Activated CD8-positive, alpha-beta T cell treated with anti-CD3 and anti-CD28 coated beads for 36 hours (primary cell): Measurements from ENCODE around the gene CADM2. TPM values are rescaled to one million over a fixed set of nuclear protein-coding genes. Genes with fewer than 3 reads are reported as not detected.

Experiments used
- ATAC-seq: fragments of 200-7000 bp; cut with Tn5 transposase; one replicate; pipeline ENCODE4 v1.10.0; 2021; ENCODE audit warnings: mild to moderate bottlenecking, moderate library complexity
- CTCF ChIA-PET: fragments of 350-600 bp; sonication (Branson Sonifier 250); formaldehyde crosslinking; loops from one replicate; lab custom pipeline; 2021; ENCODE audit warnings: antibody characterized with exemption; lab: Charles Lee
- POLR2A ChIA-PET: fragments of 350-600 bp; sonication (Branson Sonifier 250); formaldehyde crosslinking; loops from one replicate; lab custom pipeline; 2021; ENCODE audit warnings: antibody characterized with exemption; lab: Charles Lee
- DNase-seq: peaks from one replicate; pipeline ENCODE4 v3.0.0-alpha.2; 2020
- H3K27ac Mint-ChIP-seq: one replicate; pipeline ENCODE4 v1.8.0; 2021; ENCODE audit warnings: mild to moderate bottlenecking, mixed read lengths
- H3K27me3 Mint-ChIP-seq: one replicate; pipeline ENCODE4 v1.8.0; 2021; ENCODE audit warnings: mixed read lengths
- H3K36me3 Mint-ChIP-seq: one replicate; pipeline ENCODE4 v1.8.0; 2021; ENCODE audit warnings: low read depth, mixed read lengths
- H3K4me1 Mint-ChIP-seq: one replicate; pipeline ENCODE4 v1.8.0; 2021; ENCODE audit warnings: low read depth, mixed read lengths
- H3K4me3 Mint-ChIP-seq: one replicate; pipeline ENCODE4 v1.8.0; 2021; ENCODE audit warnings: mild to moderate bottlenecking, moderate library complexity, mixed read lengths
- H3K9me3 Mint-ChIP-seq: one replicate; pipeline ENCODE4 v1.8.0; 2021; ENCODE audit warnings: mixed read lengths
- intact Hi-C: fragments of 100-400 bp; cut with micrococcal nuclease; formaldehyde crosslinking; loops from one replicate; pipeline ENCODE4 v1.10.0; 2022
- total RNA-seq, 2 experiments: library from RNA; stranded (reverse); gene quantifications; one replicate each; pipeline ENCODE4 v1.2.3, GENCODE V29; 2021
- TF ChIP-seq, protein P1 (sequence below): fragments of 200-600 bp; IDR thresholded peaks from one replicate; pipeline ENCODE4 v1.8.0; 2022; ENCODE audit warnings: antibody characterized with exemption, mild to moderate bottlenecking

Gene CADM2
- total RNA-seq, 2 experiments from 2014 or later: 0.38 TPM; not detected in 1

DNA sequence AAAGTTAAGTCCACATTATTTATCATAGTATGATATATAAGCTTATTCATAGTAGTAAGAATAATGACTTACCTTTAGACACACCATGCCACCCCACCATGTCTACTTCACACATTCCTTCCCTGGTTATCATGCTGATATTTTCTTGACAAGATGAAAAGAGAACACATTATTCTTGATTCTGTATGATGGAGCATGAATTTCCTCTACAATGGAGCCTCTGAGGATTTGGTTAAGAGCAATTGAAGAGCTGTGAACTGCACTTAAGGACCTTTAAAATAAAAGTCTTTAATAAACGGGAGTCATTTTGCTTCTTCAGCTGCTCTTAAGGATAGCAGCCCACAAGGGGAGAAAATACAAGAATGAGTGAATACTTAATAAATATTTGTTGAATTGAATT lies 226.7 kb downstream of the CADM2 start:
- no peak overlapping the region for H3K27ac Mint-ChIP-seq
- no peaks in the 10 kb centered on the region for H3K36me3 Mint-ChIP-seq
- no peak overlapping the region for H3K4me3 Mint-ChIP-seq
- no peak for ATAC-seq
- no peaks in the 10 kb centered on the region for H3K9me3 Mint-ChIP-seq
- no peaks in the 10 kb centered on the region for H3K4me1 Mint-ChIP-seq
- intact Hi-C loops: no loop called here
- CTCF ChIA-PET: no interaction called here
- no peaks in the 10 kb centered on the region for H3K27me3 Mint-ChIP-seq
- no peak for DNase-seq
- TF ChIP-seq, protein P1, sequence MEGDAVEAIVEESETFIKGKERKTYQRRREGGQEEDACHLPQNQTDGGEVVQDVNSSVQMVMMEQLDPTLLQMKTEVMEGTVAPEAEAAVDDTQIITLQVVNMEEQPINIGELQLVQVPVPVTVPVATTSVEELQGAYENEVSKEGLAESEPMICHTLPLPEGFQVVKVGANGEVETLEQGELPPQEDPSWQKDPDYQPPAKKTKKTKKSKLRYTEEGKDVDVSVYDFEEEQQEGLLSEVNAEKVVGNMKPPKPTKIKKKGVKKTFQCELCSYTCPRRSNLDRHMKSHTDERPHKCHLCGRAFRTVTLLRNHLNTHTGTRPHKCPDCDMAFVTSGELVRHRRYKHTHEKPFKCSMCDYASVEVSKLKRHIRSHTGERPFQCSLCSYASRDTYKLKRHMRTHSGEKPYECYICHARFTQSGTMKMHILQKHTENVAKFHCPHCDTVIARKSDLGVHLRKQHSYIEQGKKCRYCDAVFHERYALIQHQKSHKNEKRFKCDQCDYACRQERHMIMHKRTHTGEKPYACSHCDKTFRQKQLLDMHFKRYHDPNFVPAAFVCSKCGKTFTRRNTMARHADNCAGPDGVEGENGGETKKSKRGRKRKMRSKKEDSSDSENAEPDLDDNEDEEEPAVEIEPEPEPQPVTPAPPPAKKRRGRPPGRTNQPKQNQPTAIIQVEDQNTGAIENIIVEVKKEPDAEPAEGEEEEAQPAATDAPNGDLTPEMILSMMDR: no peak
- POLR2A ChIA-PET: no interaction called here

DNA sequence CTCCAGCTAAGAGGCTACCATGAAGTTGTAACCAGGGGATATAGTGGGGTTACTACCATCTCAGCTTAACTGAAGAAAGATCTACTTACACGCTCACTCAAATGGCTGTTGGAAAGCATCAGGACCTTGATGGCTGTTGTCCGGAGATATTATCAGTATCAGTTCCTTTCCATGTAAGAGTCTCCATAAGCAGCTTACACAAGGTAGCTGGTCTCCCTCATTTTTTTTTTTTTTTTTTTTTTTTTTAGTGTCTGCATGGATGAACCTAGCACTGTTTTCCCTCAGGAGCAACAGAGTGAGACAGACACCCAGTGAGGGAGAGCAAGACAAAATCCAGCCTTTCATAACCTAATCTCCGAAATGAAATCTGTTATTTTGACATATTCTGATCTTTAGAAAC lies 230.9 kb downstream of the CADM2 start:
- Mint-ChIP-seq H3K9me3 (no peaks in the 10 kb centered on the region), H3K4me1 (no peaks in the 10 kb centered on the region), H3K4me3 (no peak overlapping the region), H3K36me3 (no peaks in the 10 kb centered on the region), H3K27me3 (no peaks in the 10 kb centered on the region), H3K27ac (no peak overlapping the region)
- POLR2A ChIA-PET: no interaction called here
- CTCF ChIA-PET: no interaction called here
- TF ChIP-seq, protein P1: no peak
- ATAC-seq (no peak), DNase-seq (no peak)
- intact Hi-C loops: no loop called here

DNA sequence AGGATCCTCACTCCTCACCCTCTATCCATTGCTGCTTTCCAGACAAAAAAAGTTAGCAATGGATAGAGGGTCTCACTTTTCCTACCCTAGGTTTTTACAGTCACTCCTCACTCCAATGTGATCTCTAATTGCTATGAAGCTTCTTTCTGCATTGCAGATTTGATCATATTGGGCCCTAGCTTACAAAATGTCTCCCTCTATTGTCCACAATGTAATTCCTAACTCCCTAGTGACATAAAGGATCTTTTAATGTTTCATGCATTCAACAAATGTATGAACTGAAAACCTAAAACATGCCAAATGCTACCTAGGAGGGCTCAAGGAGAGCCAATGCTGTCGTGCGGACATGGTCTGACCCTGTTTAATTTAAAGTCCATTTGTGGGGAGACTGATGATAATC lies 234.8 kb downstream of the CADM2 start:
- POLR2A ChIA-PET: no interaction called here
- H3K36me3 Mint-ChIP-seq: no peaks in the 10 kb centered on the region
- H3K4me1 Mint-ChIP-seq: no peaks in the 10 kb centered on the region
- no peak for ATAC-seq
- no peak overlapping the region for H3K27ac Mint-ChIP-seq
- no peaks in the 10 kb centered on the region for H3K9me3 Mint-ChIP-seq
- DNase-seq: no peak
- CTCF ChIA-PET: interaction anchor here (0.9 kb wide), 1 partner anchor 12 kb away, joined by 3 read pairs; no protein-coding TSS in a partner anchor
- H3K27me3 Mint-ChIP-seq: no peaks in the 10 kb centered on the region
- TF ChIP-seq, protein P1: no peak
- intact Hi-C loops: no loop called here
- no peak overlapping the region for H3K4me3 Mint-ChIP-seq

DNA sequence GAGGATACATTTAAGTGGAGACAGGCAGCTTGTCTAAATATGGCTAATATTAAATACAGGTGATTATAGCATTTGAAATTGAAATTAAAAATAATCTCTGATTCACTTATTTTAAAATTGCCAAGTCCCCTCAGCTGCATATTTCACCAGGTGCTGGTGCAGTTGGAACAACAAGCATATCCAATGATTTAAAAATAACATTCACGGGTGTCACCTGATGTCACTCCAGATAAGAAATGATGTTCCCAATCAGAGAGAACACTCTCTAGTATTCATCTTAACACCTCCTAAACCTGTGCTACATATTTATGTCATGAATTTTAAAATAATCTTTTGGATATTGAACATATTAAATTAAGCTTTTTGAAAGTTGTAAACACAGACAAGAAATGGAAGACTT lies 249.9 kb downstream of the CADM2 start:
- POLR2A ChIA-PET: no interaction called here
- Mint-ChIP-seq H3K27me3 (no peaks in the 10 kb centered on the region), H3K9me3 (peaks cover 9% of the 10 kb centered on the region), H3K4me1 (no peaks in the 10 kb centered on the region), H3K27ac (no peak overlapping the region), H3K36me3 (no peaks in the 10 kb centered on the region), H3K4me3 (no peak overlapping the region)
- intact Hi-C loops: no loop called here
- DNase-seq: no peak
- TF ChIP-seq, protein P1: no peak
- CTCF ChIA-PET: no interaction called here
- ATAC-seq: no peak

DNA sequence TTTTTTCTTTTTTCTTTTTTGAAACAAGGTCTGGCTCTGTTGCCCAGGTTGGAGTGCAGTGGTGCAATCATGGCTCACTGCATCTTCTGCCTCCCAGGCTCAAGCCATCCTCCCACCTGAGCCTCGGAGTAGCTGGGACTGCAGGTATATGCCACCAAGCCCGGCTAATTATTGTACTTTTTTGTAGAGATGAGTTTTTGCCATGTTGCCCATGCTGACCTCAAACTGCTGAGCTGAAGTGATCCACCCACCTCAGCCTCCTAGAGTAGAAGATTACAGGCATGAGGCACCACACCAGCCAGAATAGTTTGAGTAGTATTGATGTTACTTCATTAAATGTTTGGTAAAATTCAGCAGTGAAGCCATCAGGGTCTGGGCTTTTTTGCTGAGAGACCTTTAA lies 251.8 kb downstream of the CADM2 start:
- Mint-ChIP-seq H3K27me3 (no peaks in the 10 kb centered on the region), H3K4me1 (no peaks in the 10 kb centered on the region), H3K36me3 (no peaks in the 10 kb centered on the region), H3K9me3 (peaks cover 11% of the 10 kb centered on the region), H3K4me3 (no peak overlapping the region), H3K27ac (no peak overlapping the region)
- no peak for ATAC-seq
- ChIA-PET CTCF (no interaction called here), POLR2A (no interaction called here)
- intact Hi-C loops: no loop called here
- TF ChIP-seq, protein P1: no peak
- no peak for DNase-seq
